Measurements from ENCODE around the gene PARD3.

- TF ChIP-seq, protein P1, sequence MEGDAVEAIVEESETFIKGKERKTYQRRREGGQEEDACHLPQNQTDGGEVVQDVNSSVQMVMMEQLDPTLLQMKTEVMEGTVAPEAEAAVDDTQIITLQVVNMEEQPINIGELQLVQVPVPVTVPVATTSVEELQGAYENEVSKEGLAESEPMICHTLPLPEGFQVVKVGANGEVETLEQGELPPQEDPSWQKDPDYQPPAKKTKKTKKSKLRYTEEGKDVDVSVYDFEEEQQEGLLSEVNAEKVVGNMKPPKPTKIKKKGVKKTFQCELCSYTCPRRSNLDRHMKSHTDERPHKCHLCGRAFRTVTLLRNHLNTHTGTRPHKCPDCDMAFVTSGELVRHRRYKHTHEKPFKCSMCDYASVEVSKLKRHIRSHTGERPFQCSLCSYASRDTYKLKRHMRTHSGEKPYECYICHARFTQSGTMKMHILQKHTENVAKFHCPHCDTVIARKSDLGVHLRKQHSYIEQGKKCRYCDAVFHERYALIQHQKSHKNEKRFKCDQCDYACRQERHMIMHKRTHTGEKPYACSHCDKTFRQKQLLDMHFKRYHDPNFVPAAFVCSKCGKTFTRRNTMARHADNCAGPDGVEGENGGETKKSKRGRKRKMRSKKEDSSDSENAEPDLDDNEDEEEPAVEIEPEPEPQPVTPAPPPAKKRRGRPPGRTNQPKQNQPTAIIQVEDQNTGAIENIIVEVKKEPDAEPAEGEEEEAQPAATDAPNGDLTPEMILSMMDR (IDR thresholded peaks at IDR 0.05; ENCODE audit: extremely low read depth in 1 of 2, insufficient read depth in 1 of 2, low read depth in 1 of 2, low read length in 2 of 2): no peak
- TF ChIP-seq POLR2A (IDR thresholded peaks at IDR 0.05; ENCODE audit: low read depth, low read length) (no peak), POLR2AphosphoS5 (IDR thresholded peaks at IDR 0.05; ENCODE audit: insufficient read depth, low read depth, low read length) (no peak)
These were observed 520.0 kb downstream of the PARD3 start for GRCh38 chr10:34295142-34295548.
